ENCODE results near the gene VWA3A. TPM values are rescaled to one million over a fixed set of nuclear protein-coding genes. Genes with fewer than 3 reads are reported as not detected.

VWA3A gene
- total RNA-seq, 4 donors from 2014 or later: not detected

DNA sequence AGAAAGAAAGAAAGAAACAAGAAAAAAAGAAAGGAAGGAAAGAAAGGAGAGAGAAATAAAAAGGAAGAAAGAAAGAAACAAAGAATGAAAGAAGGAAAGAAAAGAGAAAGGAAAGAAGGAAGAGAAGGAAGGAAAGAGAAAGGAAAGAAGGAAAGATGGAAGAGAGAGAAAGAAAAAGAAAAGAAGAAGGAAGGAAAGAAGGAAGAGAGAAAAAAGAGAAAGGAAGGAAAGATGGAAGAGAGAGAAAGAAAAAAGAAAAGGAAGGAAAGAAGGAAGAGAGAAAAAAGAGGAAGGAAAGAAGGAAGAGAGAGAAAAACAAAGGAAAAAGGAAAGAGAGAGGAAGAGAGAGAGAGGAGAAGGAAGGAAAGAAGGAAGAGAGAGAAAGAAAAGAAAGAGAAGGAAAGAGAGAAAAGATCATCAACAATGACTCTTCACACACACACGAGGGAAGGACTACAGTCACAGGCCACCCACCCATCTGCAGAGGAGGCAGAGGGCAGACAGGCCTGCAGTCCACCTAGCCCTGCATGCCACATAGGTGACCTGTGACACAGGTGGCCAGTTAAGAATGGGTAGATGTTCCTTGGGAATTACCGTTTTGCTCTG lies 23.9 kb downstream of the VWA3A start:
- TF ChIP-seq, protein P1, sequence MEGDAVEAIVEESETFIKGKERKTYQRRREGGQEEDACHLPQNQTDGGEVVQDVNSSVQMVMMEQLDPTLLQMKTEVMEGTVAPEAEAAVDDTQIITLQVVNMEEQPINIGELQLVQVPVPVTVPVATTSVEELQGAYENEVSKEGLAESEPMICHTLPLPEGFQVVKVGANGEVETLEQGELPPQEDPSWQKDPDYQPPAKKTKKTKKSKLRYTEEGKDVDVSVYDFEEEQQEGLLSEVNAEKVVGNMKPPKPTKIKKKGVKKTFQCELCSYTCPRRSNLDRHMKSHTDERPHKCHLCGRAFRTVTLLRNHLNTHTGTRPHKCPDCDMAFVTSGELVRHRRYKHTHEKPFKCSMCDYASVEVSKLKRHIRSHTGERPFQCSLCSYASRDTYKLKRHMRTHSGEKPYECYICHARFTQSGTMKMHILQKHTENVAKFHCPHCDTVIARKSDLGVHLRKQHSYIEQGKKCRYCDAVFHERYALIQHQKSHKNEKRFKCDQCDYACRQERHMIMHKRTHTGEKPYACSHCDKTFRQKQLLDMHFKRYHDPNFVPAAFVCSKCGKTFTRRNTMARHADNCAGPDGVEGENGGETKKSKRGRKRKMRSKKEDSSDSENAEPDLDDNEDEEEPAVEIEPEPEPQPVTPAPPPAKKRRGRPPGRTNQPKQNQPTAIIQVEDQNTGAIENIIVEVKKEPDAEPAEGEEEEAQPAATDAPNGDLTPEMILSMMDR (IDR thresholded peaks at IDR 0.05; ENCODE audit: low read depth): no peak

DNA sequence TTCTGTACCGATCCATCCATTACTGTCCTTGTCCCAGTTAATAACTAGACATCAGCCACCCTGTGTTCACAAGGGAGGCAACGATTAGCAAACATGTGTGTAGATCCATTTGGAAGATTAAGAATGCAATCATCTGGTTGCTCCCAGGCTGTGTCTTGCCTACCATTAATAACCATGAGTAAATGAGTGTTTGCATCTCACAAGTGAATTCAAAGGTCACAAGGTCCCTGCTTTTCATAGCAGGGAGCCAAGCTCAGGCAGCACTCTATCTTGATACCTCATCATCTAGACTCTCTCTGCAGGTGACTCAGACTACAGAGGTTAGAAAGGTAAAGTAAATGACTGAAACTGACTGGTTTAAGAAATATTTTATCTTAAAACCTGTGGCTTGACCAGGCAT lies 25.3 kb downstream of the VWA3A start:
- TF ChIP-seq, protein P1 (IDR thresholded peaks at IDR 0.05; ENCODE audit: low read depth): no peak

DNA sequence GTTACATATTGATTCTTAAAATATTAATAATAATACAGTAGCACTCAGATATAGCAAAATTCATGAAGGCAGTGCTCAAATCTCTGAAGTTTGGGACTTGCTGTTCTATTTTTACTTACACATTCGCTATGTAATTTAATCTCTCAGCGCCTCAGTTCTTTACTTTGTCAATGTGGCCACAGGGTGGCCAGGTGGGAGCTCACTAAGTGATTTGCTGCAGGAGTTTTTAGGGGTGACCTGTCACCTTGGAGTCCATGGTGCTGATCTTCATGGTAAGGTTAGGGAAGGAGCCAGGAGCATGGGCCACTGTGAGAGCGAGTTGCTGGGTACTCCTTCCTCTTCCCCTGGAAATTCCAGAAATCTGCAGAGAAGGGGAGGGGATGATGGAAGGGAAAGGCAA lies 28.1 kb downstream of the VWA3A start:
- TF ChIP-seq, protein P1 (IDR thresholded peaks at IDR 0.05; ENCODE audit: low read depth): no peak

DNA sequence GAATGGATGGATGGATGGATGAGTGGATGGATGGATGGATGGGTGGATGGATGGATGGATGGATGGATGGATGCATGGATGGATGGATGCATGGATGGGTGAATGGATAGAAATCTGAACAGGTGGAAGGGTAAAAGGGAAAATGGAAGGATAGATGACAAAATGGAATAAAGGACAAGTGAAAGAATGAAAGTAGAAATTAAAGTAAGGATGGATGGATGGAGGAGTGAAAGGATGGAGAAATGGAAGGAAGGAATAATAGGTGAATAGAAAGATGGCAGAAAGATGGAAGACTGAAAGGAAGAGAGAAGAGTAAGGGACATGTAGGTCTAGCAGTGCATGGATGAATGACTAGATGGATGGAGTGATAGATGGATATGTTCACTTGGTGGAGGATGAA lies 29.9 kb downstream of the VWA3A start:
- TF ChIP-seq, protein P1 (IDR thresholded peaks at IDR 0.05; ENCODE audit: low read depth): no peak

DNA sequence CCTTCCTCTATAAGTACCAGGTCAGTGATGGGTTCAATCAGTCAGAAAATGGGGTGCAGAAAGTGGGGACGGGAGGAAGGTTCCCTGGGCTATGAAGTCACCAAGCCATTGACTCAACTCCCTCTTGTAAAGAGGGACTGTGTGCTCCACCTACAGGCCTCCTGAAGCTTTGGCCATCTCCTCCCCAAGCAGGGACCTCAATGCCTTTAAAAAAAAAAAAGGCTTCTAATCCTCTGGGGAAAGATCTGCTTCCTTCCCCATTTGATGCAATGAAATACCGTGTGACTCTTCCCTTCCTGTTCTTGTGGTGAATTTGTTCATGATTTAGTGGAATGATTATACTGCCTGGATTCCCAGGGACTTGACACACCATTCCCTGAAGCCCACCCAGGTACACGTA lies 30.8 kb downstream of the VWA3A start:
- TF ChIP-seq, protein P1 (IDR thresholded peaks at IDR 0.05; ENCODE audit: low read depth): no peak

DNA sequence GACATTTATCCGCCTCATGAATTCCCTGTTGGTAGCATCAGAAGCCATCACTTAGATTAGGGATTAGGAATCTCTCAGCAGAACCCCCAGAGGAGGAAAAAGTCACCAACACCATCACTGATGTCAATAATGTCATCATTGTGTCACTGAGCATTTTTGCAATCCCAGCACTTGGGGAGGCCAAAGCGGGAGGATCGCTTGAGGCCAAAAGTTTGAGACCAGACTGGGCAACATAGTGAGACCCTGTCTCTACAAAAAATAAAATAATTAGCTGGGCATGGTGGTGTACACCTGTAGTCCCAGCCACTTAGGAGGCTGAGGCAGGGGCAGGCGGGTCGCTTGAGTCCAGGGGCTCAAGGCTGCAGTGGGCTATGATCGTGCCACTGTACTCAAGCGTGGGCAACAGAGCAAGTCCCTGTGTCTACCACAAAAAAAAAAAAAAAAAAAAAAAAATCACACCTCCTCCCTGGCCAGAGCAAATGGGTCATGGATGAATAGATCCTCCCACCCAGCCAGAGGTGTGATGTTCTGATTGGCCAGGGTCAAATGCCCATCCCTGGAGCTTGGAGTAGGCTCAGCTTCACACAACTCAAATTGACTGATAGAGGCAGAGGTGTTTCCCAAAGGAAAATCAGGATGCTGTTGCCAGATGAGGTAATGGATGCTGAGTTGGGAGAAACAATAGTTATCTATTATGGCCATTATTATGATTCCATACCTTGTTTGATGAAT lies 31.6 kb downstream of the VWA3A start:
- TF ChIP-seq, protein P1 (IDR thresholded peaks at IDR 0.05; ENCODE audit: low read depth): no peak

DNA sequence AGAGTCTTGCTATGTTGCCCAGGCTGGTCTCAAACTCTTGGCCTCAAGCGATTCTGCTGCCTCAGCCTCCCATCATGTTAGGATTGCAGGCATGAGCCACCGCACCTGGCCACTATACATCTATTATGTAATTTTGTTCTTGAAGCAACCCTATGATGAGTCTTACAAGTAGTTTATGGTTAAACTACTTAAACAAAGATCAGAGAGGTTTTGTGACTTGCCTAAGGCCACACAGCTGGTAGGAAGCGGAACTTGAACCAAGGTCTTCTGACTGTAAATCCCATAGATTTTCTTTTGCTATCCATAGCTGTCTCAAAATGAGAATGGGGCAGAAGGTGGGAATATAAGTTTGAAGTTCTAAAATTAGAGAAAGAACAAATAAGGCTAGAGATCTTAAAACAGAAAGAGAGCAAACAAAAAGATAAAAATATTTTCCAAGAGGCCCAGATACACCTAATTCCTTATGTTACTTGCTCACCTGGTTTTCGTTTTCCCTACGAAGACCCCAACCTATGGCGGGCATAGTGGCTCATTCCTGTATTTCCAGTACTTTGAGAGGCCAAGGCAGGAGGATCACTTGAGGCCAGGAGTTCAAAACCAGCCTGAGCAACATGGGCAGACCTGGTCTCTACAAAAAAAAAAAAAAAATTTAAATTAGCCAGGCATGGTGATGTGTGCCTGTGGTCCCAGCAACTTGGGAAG lies 32.4 kb downstream of the VWA3A start:
- TF ChIP-seq, protein P1 (IDR thresholded peaks at IDR 0.05; ENCODE audit: low read depth): no peak
